MCF 10A (cell line): Measurements from ENCODE around the gene FOXP4. TPM values are rescaled to one million over a fixed set of nuclear protein-coding genes. Genes with fewer than 3 reads are reported as not detected.

Experiments used
- BruUV-seq: library from RNA; stranded (reverse); fragments of 400-500 nt; replicated peaks from 2 replicates; lab custom pipeline; 2021; lab: Mats Ljungman, UMichigan
- CTCF ChIA-PET: fragments of 300-600 bp; sonication (Branson Sonifier 250); formaldehyde crosslinking; extraction: SDS; loops from one replicate; lab custom pipeline; 2021; ENCODE audit warnings: antibody characterized with exemption, inconsistent platforms; lab: Yijun Ruan, JAX
- POLR2A ChIA-PET: fragments of 300-600, 350-650 bp; sonication (Branson Sonifier 250); formaldehyde crosslinking; extraction: SDS; loops from one replicate; lab custom pipeline; 2020; ENCODE audit warnings: antibody characterized with exemption, inconsistent platforms; lab: Yijun Ruan, JAX
- DNase-seq: peaks from one replicate; pipeline ENCODE4 v3.0.0-alpha.2; 2018; ENCODE audit not compliant: unreplicated experiment
- H3K27ac Mint-ChIP-seq: one replicate; pipeline ENCODE4 v1.8.0; 2022; ENCODE audit warnings: mild to moderate bottlenecking, low read depth, mixed read lengths; ENCODE audit not compliant: unreplicated experiment
- H3K27me3 Mint-ChIP-seq: one replicate; pipeline ENCODE4 v1.8.0; 2022; ENCODE audit warnings: mixed read lengths; ENCODE audit not compliant: insufficient read depth, unreplicated experiment
- H3K36me3 Mint-ChIP-seq: one replicate; pipeline ENCODE4 v1.8.0; 2022; ENCODE audit warnings: mild to moderate bottlenecking, moderate library complexity, mixed read lengths; ENCODE audit not compliant: insufficient read depth, unreplicated experiment
- H3K4me1 Mint-ChIP-seq: one replicate; pipeline ENCODE4 v1.8.0; 2022; ENCODE audit warnings: mixed read lengths; ENCODE audit not compliant: insufficient read depth, unreplicated experiment
- H3K4me3 Mint-ChIP-seq: one replicate; pipeline ENCODE4 v1.8.0; 2022; ENCODE audit warnings: mild to moderate bottlenecking, moderate library complexity, mixed read lengths; ENCODE audit not compliant: unreplicated experiment
- H3K9me3 Mint-ChIP-seq: one replicate; pipeline ENCODE4 v1.8.0; 2022; ENCODE audit warnings: mixed read lengths; ENCODE audit not compliant: unreplicated experiment
- intact Hi-C: fragments of 100-400 bp; cut with micrococcal nuclease; formaldehyde crosslinking; loops from 2 replicates; pipeline ENCODE4 v1.14.1; 2022
- total RNA-seq: library from RNA; stranded (reverse); gene quantifications from 2 replicates; pipeline ENCODE4 v1.2.3, GENCODE V29; 2022
- TF ChIP-seq, protein P1 (sequence below): fragments of 200-600 bp; IDR thresholded peaks from one replicate; pipeline ENCODE4 v1.8.0; 2022; ENCODE audit warnings: antibody characterized with exemption, mild to moderate bottlenecking; ENCODE audit not compliant: unreplicated experiment

Gene FOXP4
- total RNA-seq, 1 experiment from 2014 or later: 16.5 TPM

DNA sequence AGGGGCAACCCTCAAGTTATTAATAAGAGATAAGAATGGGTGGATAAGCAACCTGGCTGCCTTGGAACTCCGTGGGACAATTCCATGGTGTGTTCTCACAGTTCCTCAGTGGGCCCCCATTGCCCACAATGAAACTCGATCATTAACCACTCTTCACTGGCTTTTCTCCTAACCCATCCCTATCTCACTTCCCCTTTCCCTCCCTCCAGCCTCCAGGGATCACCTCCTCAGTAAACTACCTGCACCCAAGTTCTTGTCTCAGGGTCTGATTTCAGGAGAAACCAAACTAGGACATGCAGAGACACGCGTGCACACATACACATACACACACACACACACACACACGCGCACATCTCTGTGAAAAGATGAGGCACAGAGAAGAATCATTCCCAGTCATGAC is 37.7 kb upstream of the FOXP4 start:
- intact Hi-C loops: no loop called here
- H3K4me3 Mint-ChIP-seq: no peak overlapping the region
- no peaks in the 10 kb centered on the region for H3K9me3 Mint-ChIP-seq
- DNase-seq: no peak
- BruUV-seq: no TSS peak
- H3K27ac Mint-ChIP-seq: no peak overlapping the region
- CTCF ChIA-PET: interaction anchor here (0.5 kb wide), 1 partner anchor 77 kb away, joined by 3 read pairs; no protein-coding TSS in a partner anchor
- TF ChIP-seq, protein P1, sequence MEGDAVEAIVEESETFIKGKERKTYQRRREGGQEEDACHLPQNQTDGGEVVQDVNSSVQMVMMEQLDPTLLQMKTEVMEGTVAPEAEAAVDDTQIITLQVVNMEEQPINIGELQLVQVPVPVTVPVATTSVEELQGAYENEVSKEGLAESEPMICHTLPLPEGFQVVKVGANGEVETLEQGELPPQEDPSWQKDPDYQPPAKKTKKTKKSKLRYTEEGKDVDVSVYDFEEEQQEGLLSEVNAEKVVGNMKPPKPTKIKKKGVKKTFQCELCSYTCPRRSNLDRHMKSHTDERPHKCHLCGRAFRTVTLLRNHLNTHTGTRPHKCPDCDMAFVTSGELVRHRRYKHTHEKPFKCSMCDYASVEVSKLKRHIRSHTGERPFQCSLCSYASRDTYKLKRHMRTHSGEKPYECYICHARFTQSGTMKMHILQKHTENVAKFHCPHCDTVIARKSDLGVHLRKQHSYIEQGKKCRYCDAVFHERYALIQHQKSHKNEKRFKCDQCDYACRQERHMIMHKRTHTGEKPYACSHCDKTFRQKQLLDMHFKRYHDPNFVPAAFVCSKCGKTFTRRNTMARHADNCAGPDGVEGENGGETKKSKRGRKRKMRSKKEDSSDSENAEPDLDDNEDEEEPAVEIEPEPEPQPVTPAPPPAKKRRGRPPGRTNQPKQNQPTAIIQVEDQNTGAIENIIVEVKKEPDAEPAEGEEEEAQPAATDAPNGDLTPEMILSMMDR: no peak
- peaks cover 54% of the 10 kb centered on the region for H3K27me3 Mint-ChIP-seq
- H3K36me3 Mint-ChIP-seq: no peaks in the 10 kb centered on the region
- peaks cover 11% of the 10 kb centered on the region for H3K4me1 Mint-ChIP-seq
- POLR2A ChIA-PET: no interaction called here

DNA sequence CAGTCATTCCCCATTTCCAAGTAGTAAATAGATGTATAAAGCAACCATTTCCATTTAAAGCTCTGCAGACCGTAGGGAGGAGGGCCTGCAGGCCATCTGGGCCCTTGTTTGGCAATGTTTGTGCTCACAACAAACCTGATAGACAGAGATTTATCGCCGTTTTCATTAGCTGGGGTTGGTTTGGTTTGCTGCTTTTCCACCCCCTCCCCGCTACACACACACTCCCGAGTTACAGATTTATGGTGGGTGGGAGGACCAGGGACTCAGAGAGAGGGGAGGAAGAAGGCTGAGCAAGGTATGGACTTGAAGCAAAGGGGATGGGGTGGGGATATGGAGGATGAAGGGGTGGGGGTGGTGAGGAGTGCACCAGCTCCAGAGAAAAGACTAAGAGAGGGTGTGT is 36.6 kb upstream of the FOXP4 start:
- TF ChIP-seq, protein P1: no peak
- Mint-ChIP-seq H3K4me3 (no peak overlapping the region), H3K4me1 (peaks cover 8% of the 10 kb centered on the region), H3K9me3 (no peaks in the 10 kb centered on the region), H3K36me3 (no peaks in the 10 kb centered on the region), H3K27ac (no peak overlapping the region), H3K27me3 (peaks cover 48% of the 10 kb centered on the region)
- BruUV-seq: no TSS peak
- ChIA-PET POLR2A (no interaction called here), CTCF (interaction anchor here (0.7 to 1.2 kb wide), 3 partner anchors 8 to 85 kb away, joined by 3 read pairs; no protein-coding TSS in a partner anchor)
- no peak for DNase-seq
- intact Hi-C loops: no loop called here

DNA sequence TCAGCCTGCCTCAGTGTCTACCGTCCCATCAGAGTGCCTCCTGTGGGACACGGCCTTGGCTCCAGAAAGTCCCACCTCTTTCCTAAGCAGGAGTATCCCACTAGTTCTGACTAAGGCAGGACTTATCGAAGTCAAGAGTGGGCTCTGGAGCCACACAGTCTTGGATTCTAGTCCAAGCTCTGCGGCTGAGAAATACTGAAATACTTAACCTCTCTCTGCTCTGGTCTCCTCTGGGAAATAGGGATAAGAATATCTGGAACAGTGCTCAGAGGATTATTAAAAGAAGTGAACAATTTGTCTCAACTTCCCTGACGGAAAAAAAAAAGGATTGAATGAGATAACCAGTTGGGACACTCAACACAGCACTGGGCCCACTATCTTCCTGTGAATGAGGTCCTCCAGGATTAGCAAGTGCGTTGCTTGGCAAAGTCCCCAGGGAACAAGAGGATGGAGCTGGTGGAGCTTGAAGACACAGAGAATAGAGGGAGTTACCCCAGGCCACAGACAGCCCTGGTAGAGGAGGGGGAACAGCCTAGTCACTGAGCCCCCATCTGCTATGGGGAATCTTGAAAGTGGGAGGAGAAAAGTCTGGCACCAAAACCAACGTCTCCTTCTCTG is 34.6 kb upstream of the FOXP4 start:
- POLR2A ChIA-PET: no interaction called here
- DNase-seq: no peak
- intact Hi-C loops: no loop called here
- H3K27me3 Mint-ChIP-seq: peaks cover 29% of the 10 kb centered on the region
- H3K27ac Mint-ChIP-seq: no peak overlapping the region
- TF ChIP-seq, protein P1: no peak
- CTCF ChIA-PET: interaction anchor here (1.1 kb wide), 1 partner anchor 80 kb away, joined by 3 read pairs; no protein-coding TSS in a partner anchor
- no peak overlapping the region for H3K4me3 Mint-ChIP-seq
- no peaks in the 10 kb centered on the region for H3K9me3 Mint-ChIP-seq
- BruUV-seq: no TSS peak
- no peaks in the 10 kb centered on the region for H3K4me1 Mint-ChIP-seq
- no peaks in the 10 kb centered on the region for H3K36me3 Mint-ChIP-seq

DNA sequence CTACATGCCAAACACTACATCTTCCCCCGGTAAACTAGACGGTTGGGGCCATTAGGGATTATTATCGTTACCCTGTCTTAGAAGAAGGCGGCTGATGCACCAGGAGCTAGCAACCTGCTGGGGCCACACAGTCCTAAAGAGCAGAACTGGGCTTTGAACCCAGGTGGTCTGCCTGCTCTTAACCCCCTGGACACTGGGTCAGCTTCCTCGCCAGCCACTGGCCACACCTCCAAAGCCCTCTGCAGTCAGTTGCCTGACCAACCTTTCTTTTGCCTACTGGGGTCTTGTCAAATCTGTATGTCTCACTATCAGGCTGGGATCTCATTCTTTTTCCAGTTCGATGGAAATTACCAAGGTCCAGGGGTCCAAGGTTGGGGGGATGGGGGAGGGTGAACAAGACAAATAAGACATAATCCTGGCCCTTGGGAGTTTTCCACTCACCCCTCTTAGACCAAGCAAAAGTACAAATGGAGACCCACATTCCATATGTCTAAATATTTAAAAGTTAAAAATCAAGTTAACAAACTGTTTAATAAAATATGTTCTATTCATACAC is 34.0 kb upstream of the FOXP4 start:
- TF ChIP-seq, protein P1: no peak
- Mint-ChIP-seq H3K27me3 (peaks cover 24% of the 10 kb centered on the region), H3K9me3 (no peaks in the 10 kb centered on the region), H3K4me1 (no peaks in the 10 kb centered on the region), H3K4me3 (no peak overlapping the region), H3K36me3 (no peaks in the 10 kb centered on the region), H3K27ac (no peak overlapping the region)
- ChIA-PET CTCF (interaction anchor here (1.1 kb wide), 1 partner anchor 79 kb away, joined by 3 read pairs; no protein-coding TSS in a partner anchor), POLR2A (no interaction called here)
- no TSS peak for BruUV-seq
- DNase-seq: no peak
- intact Hi-C loops: no loop called here
